ENCODE results near the gene HECW1.

The HECW1 gene

DNA sequence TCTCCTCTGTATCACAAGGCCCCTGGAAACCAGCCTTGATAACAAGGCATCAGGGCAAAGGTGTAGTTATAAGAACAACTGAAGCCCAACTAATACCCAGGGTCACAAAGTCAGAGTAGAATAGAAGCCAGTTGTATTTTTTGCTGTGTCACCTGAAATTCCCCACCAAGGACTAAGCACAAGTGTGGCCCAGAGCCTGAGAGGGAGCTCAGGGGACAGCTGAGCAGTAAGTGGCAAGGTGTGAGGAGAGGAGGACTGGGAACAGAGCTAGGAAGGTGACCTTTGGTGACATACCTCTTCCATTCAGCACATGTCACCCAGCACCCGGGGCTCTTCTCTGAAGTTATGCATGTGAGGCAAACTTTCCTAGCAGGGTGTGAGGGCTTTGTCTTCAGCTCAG is 179.9 kb downstream of the HECW1 start:
- Histone ChIP-seq H4K8ac (ENCODE audit: low read length) (no peak overlapping the region), H3K18ac (ENCODE audit: low read depth in 1 of 2, low read length in 2 of 2) (no peak overlapping the region), H2BK15ac (ENCODE audit: low read depth, poor library complexity, severe bottlenecking) (no peak overlapping the region), H3K4me2 (ENCODE audit: low read length, poor library complexity, severe bottlenecking) (no peak overlapping the region), H3K4me1 (ENCODE audit: control insufficient read depth, insufficient read depth, low read depth, low read length) (peaks cover 9% of the 10 kb centered on the region), H2BK5ac (ENCODE audit: low read depth, low read length, poor library complexity, severe bottlenecking) (no peak overlapping the region), H3K36me3 (ENCODE audit: control insufficient read depth in 1 of 2, insufficient read depth in 2 of 2, low read depth in 1 of 2, low read length in 2 of 2) (no peaks in the 10 kb centered on the region), H3K27me3 (ENCODE audit: control insufficient read depth in 1 of 2, insufficient read depth in 1 of 2, low read length in 2 of 2) (peaks cover 0 to 6% of the 10 kb centered on the region in 2 experiments), H3K4me3 (ENCODE audit: insufficient read depth in 1 of 2, low read depth in 1 of 2, low read length in 2 of 2) (no peak overlapping the region), H2AFZ (ENCODE audit: low read depth, low read length) (no peak overlapping the region), H2AK5ac (ENCODE audit: low read length, severe bottlenecking) (no peak overlapping the region), H2BK120ac (ENCODE audit: low read depth, low read length) (no peak overlapping the region), H3K79me1 (replicated peaks; ENCODE audit: low read length, poor library complexity, severe bottlenecking) (no peaks in the 10 kb centered on the region), H2BK12ac (ENCODE audit: low read length in 2 of 2) (no peak overlapping the region), H3K23ac (ENCODE audit: low read length in 2 of 2) (no peak overlapping the region), H3K9ac (ENCODE audit: low read length) (no peak overlapping the region), H3K4ac (ENCODE audit: low read depth in 1 of 2, low read length in 2 of 2) (no peak overlapping the region), H4K91ac (ENCODE audit: low read length) (no peak overlapping the region), H3K14ac (ENCODE audit: low read length in 2 of 2) (no peak overlapping the region), H3K9me3 (ENCODE audit: control insufficient read depth, low read length) (peaks cover 29% of the 10 kb centered on the region), H3K27ac (ENCODE audit: low read length, poor library complexity, severe bottlenecking) (no peak overlapping the region)
- no peak for DNase-seq
- WGBS: 92% methylated on average over 1 of the region's 1 CpG

- H3K23ac ChIP-seq (ENCODE audit: low read length in 2 of 2): no peak overlapping the region
- H3K9me3 ChIP-seq (ENCODE audit: control insufficient read depth, low read length): peaks cover 29% of the 10 kb centered on the region
- no peak overlapping the region for H3K27ac ChIP-seq (ENCODE audit: low read length, poor library complexity, severe bottlenecking)
- no peak overlapping the region for H4K8ac ChIP-seq (ENCODE audit: low read length)
- peak overlapping the region; percentile 39 for H3K9ac ChIP-seq (ENCODE audit: low read length)
- H3K18ac ChIP-seq (ENCODE audit: low read depth in 1 of 2, low read length in 2 of 2): no peak overlapping the region
- H3K4ac ChIP-seq (ENCODE audit: low read depth in 1 of 2, low read length in 2 of 2): no peak overlapping the region
- no peak overlapping the region for H2AFZ ChIP-seq (ENCODE audit: low read depth, low read length)
- no peaks in the 10 kb centered on the region for H3K36me3 ChIP-seq (ENCODE audit: control insufficient read depth in 1 of 2, insufficient read depth in 2 of 2, low read depth in 1 of 2, low read length in 2 of 2)
- H3K14ac ChIP-seq (ENCODE audit: low read length in 2 of 2): no peak overlapping the region
- no peak overlapping the region for H2BK15ac ChIP-seq (ENCODE audit: low read depth, poor library complexity, severe bottlenecking)
- no peak overlapping the region for H2BK12ac ChIP-seq (ENCODE audit: low read length in 2 of 2)
- no peak overlapping the region for H2BK5ac ChIP-seq (ENCODE audit: low read depth, low read length, poor library complexity, severe bottlenecking)
- DNase-seq: peak; percentile 58
- H3K79me1 ChIP-seq (replicated peaks; ENCODE audit: low read length, poor library complexity, severe bottlenecking): no peaks in the 10 kb centered on the region
- H4K91ac ChIP-seq (ENCODE audit: low read length): no peak overlapping the region
- H3K4me2 ChIP-seq (ENCODE audit: low read length, poor library complexity, severe bottlenecking): no peak overlapping the region
- 67% methylated on average over 5 of the region's 5 CpGs for WGBS
- no peak overlapping the region for H2BK120ac ChIP-seq (ENCODE audit: low read depth, low read length)
- H2AK5ac ChIP-seq (ENCODE audit: low read length, severe bottlenecking): no peak overlapping the region
- H3K4me1 ChIP-seq (ENCODE audit: control insufficient read depth, insufficient read depth, low read depth, low read length): peaks cover 9% of the 10 kb centered on the region
- no peak overlapping the region for H3K4me3 ChIP-seq (ENCODE audit: insufficient read depth in 1 of 2, low read depth in 1 of 2, low read length in 2 of 2)
- H3K27me3 ChIP-seq (ENCODE audit: control insufficient read depth in 1 of 2, insufficient read depth in 1 of 2, low read length in 2 of 2): peaks cover 0 to 18% of the 10 kb centered on the region in 2 experiments
These were observed 181.7 kb downstream of the HECW1 start for GRCh38 chr7:43294080-43294630.

GRCh38 chr7:43295429-43295828 is 183.0 kb downstream of the HECW1 start:
- Histone ChIP-seq H3K4me1 (ENCODE audit: control insufficient read depth, insufficient read depth, low read depth, low read length) (peaks cover 9% of the 10 kb centered on the region), H2AK5ac (ENCODE audit: low read length, severe bottlenecking) (peak overlapping the region; percentile 11), H3K9ac (ENCODE audit: low read length) (no peak overlapping the region), H4K8ac (ENCODE audit: low read length) (no peak overlapping the region), H3K79me1 (replicated peaks; ENCODE audit: low read length, poor library complexity, severe bottlenecking) (no peaks in the 10 kb centered on the region), H2BK15ac (ENCODE audit: low read depth, poor library complexity, severe bottlenecking) (no peak overlapping the region), H2BK5ac (ENCODE audit: low read depth, low read length, poor library complexity, severe bottlenecking) (no peak overlapping the region), H3K36me3 (ENCODE audit: control insufficient read depth in 1 of 2, insufficient read depth in 2 of 2, low read depth in 1 of 2, low read length in 2 of 2) (no peaks in the 10 kb centered on the region), H2AFZ (ENCODE audit: low read depth, low read length) (no peak overlapping the region), H3K9me3 (ENCODE audit: control insufficient read depth, low read length) (peaks cover 21% of the 10 kb centered on the region), H3K4me2 (ENCODE audit: low read length, poor library complexity, severe bottlenecking) (no peak overlapping the region), H3K27ac (ENCODE audit: low read length, poor library complexity, severe bottlenecking) (no peak overlapping the region), H3K18ac (ENCODE audit: low read depth in 1 of 2, low read length in 2 of 2) (no peak overlapping the region), H2BK12ac (ENCODE audit: low read length in 2 of 2) (no peak overlapping the region), H3K23ac (ENCODE audit: low read length in 2 of 2) (no peak overlapping the region), H4K91ac (ENCODE audit: low read length) (no peak overlapping the region), H3K4ac (ENCODE audit: low read depth in 1 of 2, low read length in 2 of 2) (no peak overlapping the region), H2BK120ac (ENCODE audit: low read depth, low read length) (no peak overlapping the region), H3K4me3 (ENCODE audit: insufficient read depth in 1 of 2, low read depth in 1 of 2, low read length in 2 of 2) (no peak overlapping the region), H3K14ac (ENCODE audit: low read length in 2 of 2) (no peak overlapping the region), H3K27me3 (ENCODE audit: control insufficient read depth in 1 of 2, insufficient read depth in 1 of 2, low read length in 2 of 2) (peaks cover 0 to 30% of the 10 kb centered on the region in 2 experiments)
- 56% methylated on average over 3 of the region's 3 CpGs for WGBS
- no peak for DNase-seq

- peaks cover 12% of the 10 kb centered on the region for H3K9me3 ChIP-seq (ENCODE audit: control insufficient read depth, low read length)
- H3K14ac ChIP-seq (ENCODE audit: low read length in 2 of 2): no peak overlapping the region
- no peak overlapping the region for H3K4ac ChIP-seq (ENCODE audit: low read depth in 1 of 2, low read length in 2 of 2)
- no peak overlapping the region for H3K27ac ChIP-seq (ENCODE audit: low read length, poor library complexity, severe bottlenecking)
- H3K36me3 ChIP-seq (ENCODE audit: control insufficient read depth in 1 of 2, insufficient read depth in 2 of 2, low read depth in 1 of 2, low read length in 2 of 2): no peaks in the 10 kb centered on the region
- no peak overlapping the region for H2BK12ac ChIP-seq (ENCODE audit: low read length in 2 of 2)
- H4K8ac ChIP-seq (ENCODE audit: low read length): no peak overlapping the region
- H3K4me3 ChIP-seq (ENCODE audit: insufficient read depth in 1 of 2, low read depth in 1 of 2, low read length in 2 of 2): no peak overlapping the region
- H2BK15ac ChIP-seq (ENCODE audit: low read depth, poor library complexity, severe bottlenecking): no peak overlapping the region
- WGBS: 53% methylated on average over 6 of the region's 6 CpGs
- peaks cover 11% of the 10 kb centered on the region for H3K4me1 ChIP-seq (ENCODE audit: control insufficient read depth, insufficient read depth, low read depth, low read length)
- H3K27me3 ChIP-seq (ENCODE audit: control insufficient read depth in 1 of 2, insufficient read depth in 1 of 2, low read length in 2 of 2): peaks cover 0 to 37% of the 10 kb centered on the region in 2 experiments
- no peak overlapping the region for H2AFZ ChIP-seq (ENCODE audit: low read depth, low read length)
- no peak overlapping the region for H2BK5ac ChIP-seq (ENCODE audit: low read depth, low read length, poor library complexity, severe bottlenecking)
- no peak overlapping the region for H3K9ac ChIP-seq (ENCODE audit: low read length)
- no peaks in the 10 kb centered on the region for H3K79me1 ChIP-seq (replicated peaks; ENCODE audit: low read length, poor library complexity, severe bottlenecking)
- DNase-seq: peak; percentile 81
- no peak overlapping the region for H3K18ac ChIP-seq (ENCODE audit: low read depth in 1 of 2, low read length in 2 of 2)
- H3K4me2 ChIP-seq (ENCODE audit: low read length, poor library complexity, severe bottlenecking): no peak overlapping the region
- no peak overlapping the region for H2BK120ac ChIP-seq (ENCODE audit: low read depth, low read length)
- no peak overlapping the region for H2AK5ac ChIP-seq (ENCODE audit: low read length, severe bottlenecking)
- H3K23ac ChIP-seq (ENCODE audit: low read length in 2 of 2): no peak overlapping the region
- H4K91ac ChIP-seq (ENCODE audit: low read length): no peak overlapping the region
These were observed 183.9 kb downstream of the HECW1 start for GRCh38 chr7:43296306-43296705.
